Measurements from ENCODE around the gene CGREF1.

CGREF1 gene

GRCh38 chr2:27050996-27051901 lies 67.7 kb downstream of the CGREF1 start, which contains the start of gene AGBL5:
AGBL5 (plus strand) TSS chr2:27051668; CDS start chr2:27052959, 1,291 bp downstream.
- peak; percentile 89 to 100 (median 93) for DNase-seq (ENCODE audit: low read depth in 2 of 3, low spot score in 2 of 3)

Measured in activated CD8-positive, alpha-beta memory T cell treated with anti-CD3 and anti-CD28 coated beads for 48 hours (primary cell).